ENCODE results near the gene NHLRC4. TPM values are rescaled to one million over a fixed set of nuclear protein-coding genes. Genes with fewer than 3 reads are reported as not detected.

The NHLRC4 gene
- total and polyA plus RNA-seq, 2 of the 4 experiments (the other 2 are of a cell fraction), result 0.72 to 0.84 TPM

GRCh38 chr16:593807-594206, 27.0 kb downstream of the NHLRC4 start:
- H2AFZ ChIP-seq (replicated peaks; ENCODE audit: low read length, poor library complexity), result peak overlapping the region; percentile 58
- BruUV-seq (replicated peaks), result no TSS peak
- peaks cover 23 to 76% of the 10 kb centered on the region in 2 experiments; a peak in 3 of 4 replicates for H3K79me1 ChIP-seq (ENCODE audit: low read depth in 1 of 2, low read length in 2 of 2)
- no peak overlapping the region for H2BK20ac ChIP-seq (ENCODE audit: low read depth, low read length)
- H3K23ac ChIP-seq (ENCODE audit: low read depth, low read length), result no peak overlapping the region
- H4K20me1 ChIP-seq (ENCODE audit: insufficient read depth, low read length), result peaks cover 59% of the 10 kb centered on the region
- H2BK5ac ChIP-seq (ENCODE audit: low read depth, low read length, poor library complexity, severe bottlenecking), result no peak overlapping the region
- H3K36me3 ChIP-seq (ENCODE audit: control insufficient read depth, insufficient read depth, low read length), result peaks cover 5% of the 10 kb centered on the region; the same call in 1 of the 2 replicates
- TF ChIP-seq BHLHE40 (IDR thresholded peaks at IDR 0.05; ENCODE audit: low read depth, low read length) (no peak), MAZ (IDR thresholded peaks at IDR 0.05; ENCODE audit: borderline replicate concordance, low read depth, low read length) (no peak), RAD21 (IDR thresholded peaks at IDR 0.05; ENCODE audit: low read length) (no peak), CHD1 (IDR thresholded peaks at IDR 0.05; ENCODE audit: low read depth, low read length) (no peak), SMC3 (IDR thresholded peaks at IDR 0.05; ENCODE audit: low read depth, low read length) (no peak), FOS (IDR thresholded peaks at IDR 0.05; ENCODE audit: low read depth, low read length) (no peak), RFX5 (IDR thresholded peaks at IDR 0.05; ENCODE audit: low read depth, low read length) (no peak), MAFK (IDR thresholded peaks at IDR 0.05; ENCODE audit: low read depth, low read length) (no peak), RCOR1 (IDR thresholded peaks at IDR 0.05; ENCODE audit: insufficient replicate concordance, low read length) (no peak), CEBPB (IDR thresholded peaks at IDR 0.05; ENCODE audit: low read depth, low read length) (no peak), MXI1 (IDR thresholded peaks at IDR 0.05; ENCODE audit: borderline replicate concordance, low read depth, low read length) (no peak), ELK1 (IDR thresholded peaks at IDR 0.05; ENCODE audit: borderline replicate concordance, low read depth, low read length) (no peak), POLR2A (IDR thresholded peaks at IDR 0.05; ENCODE audit: low read depth, low read length) (no peak), USF2 (IDR thresholded peaks at IDR 0.05; ENCODE audit: low read depth, low read length) (no peak), NFE2L2 (IDR thresholded peaks at IDR 0.05; ENCODE audit: low read depth, low read length) (no peak)
- TF ChIP-seq, protein P1, sequence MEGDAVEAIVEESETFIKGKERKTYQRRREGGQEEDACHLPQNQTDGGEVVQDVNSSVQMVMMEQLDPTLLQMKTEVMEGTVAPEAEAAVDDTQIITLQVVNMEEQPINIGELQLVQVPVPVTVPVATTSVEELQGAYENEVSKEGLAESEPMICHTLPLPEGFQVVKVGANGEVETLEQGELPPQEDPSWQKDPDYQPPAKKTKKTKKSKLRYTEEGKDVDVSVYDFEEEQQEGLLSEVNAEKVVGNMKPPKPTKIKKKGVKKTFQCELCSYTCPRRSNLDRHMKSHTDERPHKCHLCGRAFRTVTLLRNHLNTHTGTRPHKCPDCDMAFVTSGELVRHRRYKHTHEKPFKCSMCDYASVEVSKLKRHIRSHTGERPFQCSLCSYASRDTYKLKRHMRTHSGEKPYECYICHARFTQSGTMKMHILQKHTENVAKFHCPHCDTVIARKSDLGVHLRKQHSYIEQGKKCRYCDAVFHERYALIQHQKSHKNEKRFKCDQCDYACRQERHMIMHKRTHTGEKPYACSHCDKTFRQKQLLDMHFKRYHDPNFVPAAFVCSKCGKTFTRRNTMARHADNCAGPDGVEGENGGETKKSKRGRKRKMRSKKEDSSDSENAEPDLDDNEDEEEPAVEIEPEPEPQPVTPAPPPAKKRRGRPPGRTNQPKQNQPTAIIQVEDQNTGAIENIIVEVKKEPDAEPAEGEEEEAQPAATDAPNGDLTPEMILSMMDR (conservative IDR thresholded peaks at IDR 0.05; ENCODE audit: low read depth, low read length), result no peak
- ATAC-seq (ENCODE audit: low read depth), result no peak
- intact Hi-C loops (cut with micrococcal nuclease) (no loop called here), dilution Hi-C loops (cut with HindIII; ENCODE audit: low sequenced_read_pairs, unreplicated experiment) (no loop called here), in situ Hi-C loops (cut with MboI; ENCODE audit: low sequenced_read_pairs) (no loop called here)
- H3K9me3 ChIP-seq (ENCODE audit: control insufficient read depth, insufficient read depth, low read length), result no peaks in the 10 kb centered on the region
- H4K91ac ChIP-seq (ENCODE audit: insufficient read depth, low read depth, low read length), result no peak overlapping the region
- 89% methylated on average over 3 of the region's 16 CpGs; no CpG with 5 or more reads in 1 of the 2 experiments for WGBS, 2 experiments (ENCODE audit: extremely low coverage in 2 of 2, insufficient read length in 1 of 2)
- no peak overlapping the region for H3K9ac ChIP-seq (ENCODE audit: low read depth, low read length)
- peaks cover 7% of the 10 kb centered on the region; the same call in 1 of the 2 replicates for H3K4me1 ChIP-seq (ENCODE audit: control insufficient read depth, insufficient read depth, low read length)
- peaks cover 12% of the 10 kb centered on the region; the same call in 1 of the 2 replicates for H3K9me1 ChIP-seq (ENCODE audit: insufficient read depth, low read length)
- H3K4me2 ChIP-seq (ENCODE audit: low read depth, low read length), result no peak overlapping the region
- H3K14ac ChIP-seq (replicated peaks; ENCODE audit: low read depth, low read length), result no peak overlapping the region
- no peak overlapping the region for H2BK15ac ChIP-seq (ENCODE audit: low read depth, low read length)
- POLR2A ChIA-PET (ENCODE audit: unreplicated experiment), result no interaction called here
- no peaks in the 10 kb centered on the region for H3K27me3 ChIP-seq (ENCODE audit: control insufficient read depth, insufficient read depth, low read length)
- H2BK120ac ChIP-seq (ENCODE audit: low read depth, low read length), result no peak overlapping the region
- H4K8ac ChIP-seq (ENCODE audit: low read depth in 2 of 2, low read length in 2 of 2), result no peak overlapping the region
- CTCF ChIA-PET, result no interaction called here
- H2AK5ac ChIP-seq (ENCODE audit: low read depth, low read length), result no peak overlapping the region
- H2AK9ac ChIP-seq (replicated peaks; ENCODE audit: low read depth, low read length, poor library complexity), result no peak overlapping the region
- no peak overlapping the region for H3K4me3 ChIP-seq (ENCODE audit: insufficient read depth, low read depth, low read length)
- no peak for DNase-seq
- H3K18ac ChIP-seq (ENCODE audit: low read depth, low read length), result no peak overlapping the region
- no peak overlapping the region for H4K5ac ChIP-seq (ENCODE audit: low read depth, low read length)
- no peak overlapping the region for H3K56ac ChIP-seq (ENCODE audit: extremely low read depth, insufficient read depth, low read length)
- H3K4ac ChIP-seq (ENCODE audit: low read depth, low read length), result no peak overlapping the region
- H3K27ac ChIP-seq (ENCODE audit: insufficient read depth, low read length), result no peak overlapping the region
